GM23248 (cell line): ENCODE results near the gene KAZN.

Experiments
- EZH2 ChIP-seq: fragments of 200-600 bp; sonication (generic); IDR thresholded peaks from 2 replicates; pipeline ENCODE4 v1.6.1; 2018; ENCODE audit warnings: antibody characterized with exemption, mild to moderate bottlenecking; ENCODE audit not compliant: insufficient read depth, poor library complexity, severe bottlenecking
- EZH2phosphoT487 ChIP-seq: fragments of 200-600 bp; sonication (generic); IDR thresholded peaks from 2 replicates; pipeline ENCODE4 v1.6.1; 2018; ENCODE audit warnings: antibody characterized with exemption, moderate library complexity, mild to moderate bottlenecking, low read depth; ENCODE audit not compliant: insufficient read depth

- TF ChIP-seq EZH2 (no peak), EZH2phosphoT487 (no peak)
Observed at GRCh38 chr1:14924455-14925331, 326.2 kb downstream of the KAZN start.
